HG03571 (cell line): Measurements from ENCODE around the gene IRAK2.

Source experiments
- ATAC-seq: cut with Tn5 transposase; IDR thresholded peaks from one replicate; pipeline ENCODE4 v1.9.1; 2021; ENCODE audit not compliant: unreplicated experiment

Gene IRAK2

DNA sequence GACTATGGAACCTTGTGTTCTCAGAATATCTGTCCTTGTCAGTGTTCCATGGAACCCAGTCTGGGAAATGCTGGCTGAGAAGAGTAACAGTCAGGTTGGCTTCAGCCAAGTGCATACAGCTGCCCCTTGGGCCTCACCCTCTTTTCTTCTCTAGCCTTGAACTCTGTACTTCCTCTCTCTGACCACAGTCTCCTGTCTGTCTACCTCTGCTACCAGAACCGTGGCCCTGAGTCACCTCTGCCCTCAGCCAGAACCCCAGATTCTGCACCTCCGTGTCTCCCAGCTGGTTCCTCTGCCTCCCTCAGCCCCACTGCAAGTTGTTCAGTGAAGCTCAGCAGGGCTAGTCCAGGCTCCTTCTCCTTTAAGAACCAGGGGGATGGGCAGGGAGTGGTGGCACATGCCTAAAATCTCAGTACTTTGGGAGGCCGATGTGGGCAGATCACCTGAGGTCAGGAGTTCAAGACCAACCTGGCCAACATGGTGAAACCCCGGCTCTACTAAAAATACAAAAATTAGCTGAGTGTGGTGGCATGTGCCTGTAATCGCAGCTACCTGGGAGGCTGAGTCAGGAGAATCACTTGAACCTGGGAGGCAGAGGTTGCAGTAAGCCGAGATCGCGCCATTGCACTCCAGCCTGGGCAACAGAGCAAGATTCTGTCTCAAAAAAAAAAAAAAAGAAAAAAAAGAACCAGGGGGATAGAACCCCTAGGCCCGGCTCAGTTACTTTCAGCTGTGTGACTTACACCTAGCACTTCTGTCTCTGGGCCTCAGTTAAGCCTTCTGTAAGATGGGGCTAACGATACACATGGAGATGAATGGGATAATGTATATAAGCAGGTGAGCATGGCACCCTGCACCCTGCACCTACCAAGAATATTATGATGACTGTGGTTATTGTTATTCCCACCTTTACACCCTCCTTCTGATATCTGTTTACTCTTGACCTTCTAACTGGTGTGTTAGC, 59.2 kb downstream of the IRAK2 start:
- peak; percentile 53 for ATAC-seq

DNA sequence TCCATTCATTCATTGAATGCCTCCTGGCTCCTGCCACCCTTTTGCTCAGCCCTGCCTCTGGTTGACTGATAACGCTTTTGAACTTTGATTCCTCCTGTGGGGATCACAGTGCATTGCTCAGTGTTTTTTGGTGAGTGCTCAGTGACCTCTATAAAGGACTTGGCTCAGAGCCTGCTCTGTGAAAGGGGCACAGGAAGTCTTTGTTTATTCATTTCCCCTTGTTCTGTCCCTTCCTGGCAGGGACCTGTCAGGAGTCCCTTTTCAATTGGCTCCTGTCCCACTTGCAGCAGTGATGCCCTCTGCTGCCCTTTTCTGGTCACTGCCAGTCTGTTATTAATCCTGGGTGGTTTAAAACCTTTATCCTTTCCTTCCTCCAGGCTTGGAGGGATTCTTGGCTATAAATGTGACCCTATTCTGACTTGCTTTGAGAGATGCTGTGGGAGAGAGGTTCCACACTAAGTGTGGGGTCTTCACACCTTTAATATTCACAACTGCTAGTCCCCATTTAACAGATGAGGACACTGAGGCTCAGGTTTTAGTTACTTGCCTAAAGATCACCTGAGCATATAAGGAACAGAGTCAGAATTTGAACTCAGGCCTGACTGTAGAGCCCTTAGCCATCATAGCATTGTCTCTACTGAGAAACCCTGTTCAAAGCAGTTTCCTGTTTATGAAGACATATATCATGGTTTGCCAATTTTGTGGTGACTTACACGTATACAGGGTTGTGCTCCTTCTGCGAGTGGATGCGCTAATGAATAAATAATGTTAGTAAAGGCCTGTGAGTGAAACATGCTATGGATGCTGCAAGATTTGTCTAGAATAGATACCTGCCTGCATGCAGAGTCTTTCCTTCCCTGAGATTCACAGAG, 60.3 kb downstream of the IRAK2 start:
- no peak for ATAC-seq

DNA sequence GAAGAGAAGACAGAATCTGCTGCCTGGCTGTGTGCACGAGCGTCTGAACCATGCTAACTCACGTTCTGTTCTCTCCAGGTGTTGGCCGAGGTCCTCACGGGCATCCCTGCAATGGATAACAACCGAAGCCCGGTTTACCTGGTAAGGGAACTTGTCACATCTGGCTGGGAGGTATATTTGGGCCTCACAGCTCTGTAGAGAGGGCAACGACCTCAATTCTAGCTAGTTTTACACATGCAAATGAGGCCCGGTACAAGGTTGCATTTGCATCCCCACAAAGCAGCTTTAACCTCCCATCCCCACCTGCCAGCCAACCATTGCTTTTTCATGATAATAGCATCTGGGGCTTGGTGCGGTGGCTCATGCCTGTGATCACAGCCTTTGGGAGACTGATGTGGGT, 61.6 kb downstream of the IRAK2 start:
- no peak for ATAC-seq

DNA sequence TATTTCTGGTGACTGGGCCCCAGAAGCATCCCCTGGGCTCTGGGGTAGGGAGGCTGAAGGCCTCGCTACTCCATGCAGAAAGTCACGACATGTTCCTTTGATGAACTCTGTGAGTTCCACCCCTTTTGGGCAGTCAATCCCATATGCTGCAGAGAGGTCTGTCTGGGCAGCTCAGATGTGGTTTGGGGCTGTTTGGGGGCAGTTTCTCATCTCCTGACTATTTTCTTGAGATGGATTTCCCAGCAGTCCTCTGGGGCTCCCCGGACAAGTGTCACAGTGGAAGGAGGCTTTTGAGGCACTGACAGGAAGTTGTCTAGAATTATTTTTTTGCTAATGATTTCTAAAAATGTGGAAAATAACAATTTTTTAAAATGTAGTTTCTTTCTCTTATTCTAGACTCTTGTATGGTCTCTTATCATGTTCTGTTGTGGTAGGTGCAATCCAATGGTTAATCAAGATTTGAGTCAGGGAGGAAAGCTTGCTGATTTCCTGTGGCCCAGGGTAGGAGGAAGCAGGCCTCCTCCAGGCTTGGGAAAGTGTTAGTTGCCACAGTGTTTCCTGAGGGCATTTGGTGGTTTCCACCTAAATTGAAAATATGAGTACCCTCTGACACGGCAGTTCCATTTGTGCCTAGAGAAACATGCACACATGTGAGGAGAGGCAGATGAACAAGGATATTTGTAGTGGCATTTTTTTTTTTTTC, 63.7 kb downstream of the IRAK2 start:
- no peak for ATAC-seq

DNA sequence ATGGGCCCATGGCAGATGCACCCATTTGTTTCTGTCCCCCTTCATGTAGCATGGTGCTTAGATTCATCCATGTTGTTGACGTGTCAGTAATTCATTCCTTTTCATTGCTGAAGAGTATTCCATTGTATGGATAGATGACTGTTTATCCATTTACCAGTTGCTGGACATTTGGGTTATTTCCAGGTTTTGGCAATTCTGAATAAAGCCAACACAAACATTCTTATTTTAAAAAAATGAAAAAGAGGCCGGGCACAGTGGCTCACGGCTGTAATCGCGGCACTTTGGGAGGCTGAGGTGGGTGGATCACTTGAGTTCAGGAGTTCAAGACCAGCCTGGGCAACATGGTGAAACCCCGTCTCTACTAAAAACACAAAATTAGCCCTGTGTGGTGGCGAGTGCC, 64.9 kb downstream of the IRAK2 start:
- no peak for ATAC-seq

DNA sequence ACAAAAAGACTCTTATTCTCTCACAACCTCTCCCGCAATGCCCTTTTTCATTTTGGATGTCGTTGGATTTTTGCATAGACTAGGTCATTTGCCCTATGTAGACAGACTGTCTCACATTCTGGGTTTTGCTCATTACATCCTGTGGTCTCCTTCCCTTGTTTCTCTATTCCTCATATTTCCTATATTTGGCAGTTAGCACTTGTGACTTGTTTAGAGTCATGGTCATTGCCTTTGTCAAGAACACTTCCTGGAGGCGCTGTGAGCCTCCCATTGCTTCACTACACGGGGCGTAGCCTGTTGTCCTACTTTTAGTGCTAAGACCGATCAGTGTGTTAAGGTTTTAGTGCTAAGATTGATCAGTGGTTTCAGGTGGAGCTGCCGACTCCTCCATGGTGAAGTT, 67.4 kb downstream of the IRAK2 start:
- ATAC-seq = no peak

DNA sequence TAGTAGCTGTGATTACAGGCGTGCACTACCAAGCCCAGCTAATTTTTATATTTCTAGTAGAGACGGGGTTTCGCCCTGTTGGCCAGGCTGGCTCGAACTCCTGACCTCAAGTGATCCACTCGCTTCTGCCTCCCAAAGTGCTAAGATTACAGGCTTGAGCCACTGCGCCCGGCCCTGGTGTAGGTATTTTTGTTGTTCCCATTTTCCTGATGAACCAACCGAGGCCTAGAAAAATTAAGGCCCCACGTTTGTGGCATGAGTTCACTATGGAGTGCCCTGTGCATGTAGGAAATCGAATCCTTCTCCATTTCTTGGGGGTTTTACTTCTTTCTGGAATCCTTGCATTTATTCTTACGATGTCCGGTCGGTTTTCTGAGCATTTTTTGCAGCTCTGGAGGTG, 69.3 kb downstream of the IRAK2 start:
- ATAC-seq = no peak

DNA sequence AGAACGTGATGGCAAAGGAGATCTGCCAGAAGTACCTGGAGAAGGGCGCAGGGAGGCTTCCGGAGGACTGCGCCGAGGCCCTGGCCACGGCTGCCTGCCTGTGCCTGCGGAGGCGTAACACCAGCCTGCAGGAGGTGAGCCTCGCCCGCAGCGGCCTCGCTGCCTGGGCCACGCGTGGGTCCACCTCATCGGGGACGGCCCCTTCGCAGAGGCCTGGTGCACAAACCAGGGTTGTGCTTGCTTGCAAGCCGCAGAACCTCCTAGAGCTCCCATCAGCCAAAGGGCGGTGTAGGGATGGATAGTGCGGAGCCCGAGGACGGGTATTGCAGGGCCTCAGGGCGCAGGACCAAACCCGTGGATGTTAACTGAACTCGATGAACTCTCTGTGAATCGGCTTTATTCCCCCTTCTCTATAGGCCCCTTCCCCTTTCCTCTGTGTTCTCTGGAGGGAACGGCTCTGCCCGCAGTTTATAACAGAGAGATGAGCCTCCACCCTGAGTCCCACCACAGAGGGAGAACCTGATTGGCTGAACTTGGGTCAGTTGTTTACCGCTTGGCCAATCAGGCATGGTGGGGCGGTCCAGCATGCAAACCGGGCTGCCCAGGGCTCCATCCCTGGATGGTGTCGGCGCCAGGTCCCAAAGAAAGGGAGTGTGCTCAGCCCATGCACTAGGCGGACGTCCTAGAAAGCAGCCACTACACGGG, 70.0 kb downstream of the IRAK2 start:
- ATAC-seq = no peak

DNA sequence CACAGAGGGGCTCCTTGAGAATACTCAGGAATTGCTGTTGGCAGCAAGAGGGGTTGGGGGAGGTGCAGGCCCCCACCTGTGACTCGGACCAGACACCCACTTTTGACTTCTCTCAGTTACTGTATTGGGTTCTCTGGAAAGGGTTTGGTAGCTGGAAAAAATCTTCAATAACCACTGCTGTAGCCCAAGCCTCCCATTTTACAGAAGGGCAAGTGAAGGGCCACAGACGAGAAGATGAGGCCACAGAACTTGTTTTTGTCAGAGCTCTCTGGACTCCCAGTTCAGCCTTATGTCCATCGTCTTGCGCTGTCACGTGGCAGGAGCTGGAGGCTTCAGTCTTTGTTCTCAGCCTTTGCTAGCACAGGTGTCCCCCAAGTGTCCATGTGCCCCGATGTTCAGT, 70.8 kb downstream of the IRAK2 start:
- no peak for ATAC-seq

DNA sequence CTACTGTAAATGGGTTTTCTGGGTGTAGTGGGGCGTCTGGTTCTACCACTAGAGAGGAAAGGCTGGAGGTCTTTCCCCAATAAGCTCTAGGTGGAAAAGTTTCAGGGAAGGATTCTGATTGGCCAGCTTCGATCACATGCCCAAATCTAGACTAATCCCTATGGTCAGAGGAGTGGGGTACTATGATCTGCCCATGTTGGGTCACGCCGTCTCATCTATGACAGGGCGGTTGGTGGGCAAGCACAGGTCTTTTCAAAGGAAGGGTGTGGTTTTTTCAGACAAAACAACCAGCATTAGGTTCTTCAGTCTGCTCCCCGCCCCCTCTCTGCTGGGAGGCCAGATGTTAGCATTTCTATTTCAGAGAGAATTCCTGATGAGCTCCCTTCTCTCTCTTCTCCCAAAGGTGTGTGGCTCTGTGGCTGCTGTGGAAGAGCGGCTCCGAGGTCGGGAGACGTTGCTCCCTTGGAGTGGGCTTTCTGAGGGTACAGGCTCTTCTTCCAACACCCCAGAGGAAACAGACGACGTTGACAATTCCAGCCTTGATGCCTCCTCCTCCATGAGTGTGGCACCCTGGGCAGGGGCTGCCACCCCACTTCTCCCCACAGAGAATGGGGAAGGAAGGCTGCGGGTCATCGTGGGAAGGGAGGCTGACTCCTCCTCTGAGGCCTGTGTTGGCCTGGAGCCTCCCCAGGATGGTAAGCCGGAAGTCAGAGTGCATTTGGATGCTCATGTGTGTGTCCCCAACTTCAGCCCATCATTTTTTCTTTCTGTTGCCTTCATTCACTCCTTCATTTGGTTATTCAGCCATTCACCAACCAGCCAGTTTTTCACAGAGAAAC, 73.8 kb downstream of the IRAK2 start:
- ATAC-seq = no peak

DNA sequence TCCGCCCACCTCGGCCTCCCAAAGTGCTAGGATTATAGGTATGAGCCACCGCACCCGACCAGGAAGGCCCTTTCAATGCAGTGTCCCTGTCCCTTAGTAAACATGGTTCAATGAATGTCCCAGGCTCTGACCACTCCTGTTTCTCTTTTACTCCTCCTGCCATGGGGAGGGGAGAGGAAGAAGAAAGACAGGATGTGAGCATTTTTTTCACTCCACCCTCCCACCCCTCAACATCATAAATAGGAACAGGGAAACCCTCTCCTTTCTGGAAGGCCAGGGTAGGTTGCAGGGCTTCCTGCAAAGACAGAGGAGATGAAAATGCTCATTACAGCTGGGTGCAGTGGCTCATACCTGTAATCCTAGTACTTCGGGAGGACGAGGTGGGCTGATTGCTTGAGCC, 76.1 kb downstream of the IRAK2 start:
- ATAC-seq = no peak

DNA sequence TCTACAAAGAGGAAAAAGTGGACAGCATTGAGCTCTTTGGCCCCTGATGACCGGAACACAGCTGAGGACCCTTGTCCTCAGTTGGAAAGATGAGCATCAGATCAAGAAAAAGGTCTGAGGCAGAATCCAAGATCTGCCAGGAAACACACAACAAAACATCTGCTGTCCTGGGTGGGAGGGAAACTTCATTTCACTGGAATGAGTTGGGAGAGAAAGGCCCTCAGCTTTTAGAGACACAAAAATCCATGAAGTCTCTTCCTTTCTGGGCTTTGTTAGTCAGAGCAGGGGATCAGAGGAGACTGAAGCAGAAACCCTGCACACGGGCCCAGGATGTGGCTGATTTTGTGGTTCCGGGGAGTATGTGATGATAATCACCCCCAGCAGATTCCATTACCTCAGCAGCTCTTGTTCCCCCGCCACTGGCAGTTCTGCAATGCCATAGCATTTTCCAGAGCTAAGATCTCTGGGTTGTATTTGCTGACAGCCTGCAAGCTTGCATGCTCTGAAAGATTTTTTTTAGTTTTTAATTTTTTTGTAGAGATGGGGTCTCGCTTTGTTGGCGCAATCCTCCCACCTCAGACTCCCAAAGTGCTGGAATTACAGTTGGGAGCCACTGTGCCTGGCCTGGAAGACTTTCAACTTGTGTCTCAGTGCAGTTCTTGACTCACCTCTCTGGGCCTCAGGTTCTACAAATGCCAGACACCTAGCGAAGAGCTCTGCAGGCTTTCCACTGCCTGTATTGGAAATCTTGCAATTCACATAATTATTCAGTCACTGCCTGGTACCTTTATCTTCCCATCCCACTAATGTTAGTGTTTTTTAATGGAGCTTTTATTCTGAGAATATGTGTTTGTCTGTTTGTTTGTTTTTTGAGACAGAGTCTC, 77.7 kb downstream of the IRAK2 start:
- ATAC-seq = no peak

DNA sequence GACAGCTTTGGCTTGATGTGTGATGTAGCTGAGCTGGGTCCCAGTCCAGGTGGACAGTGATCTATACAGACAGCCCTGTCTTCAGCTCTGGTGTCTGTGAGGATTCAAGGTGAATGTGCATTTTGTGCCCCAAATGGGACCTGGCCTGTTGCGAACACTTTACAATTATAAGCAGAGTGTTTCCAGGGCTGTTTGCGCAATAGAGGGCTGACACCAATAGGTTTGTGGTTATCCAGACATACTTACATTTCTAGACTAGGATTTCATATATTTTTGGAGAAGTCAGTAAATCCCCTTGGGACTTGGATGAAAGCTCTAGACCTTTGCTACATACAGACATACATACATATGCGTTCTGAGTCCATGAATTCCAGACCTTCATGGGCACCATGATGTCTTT, 79.3 kb downstream of the IRAK2 start:
- no peak for ATAC-seq

DNA sequence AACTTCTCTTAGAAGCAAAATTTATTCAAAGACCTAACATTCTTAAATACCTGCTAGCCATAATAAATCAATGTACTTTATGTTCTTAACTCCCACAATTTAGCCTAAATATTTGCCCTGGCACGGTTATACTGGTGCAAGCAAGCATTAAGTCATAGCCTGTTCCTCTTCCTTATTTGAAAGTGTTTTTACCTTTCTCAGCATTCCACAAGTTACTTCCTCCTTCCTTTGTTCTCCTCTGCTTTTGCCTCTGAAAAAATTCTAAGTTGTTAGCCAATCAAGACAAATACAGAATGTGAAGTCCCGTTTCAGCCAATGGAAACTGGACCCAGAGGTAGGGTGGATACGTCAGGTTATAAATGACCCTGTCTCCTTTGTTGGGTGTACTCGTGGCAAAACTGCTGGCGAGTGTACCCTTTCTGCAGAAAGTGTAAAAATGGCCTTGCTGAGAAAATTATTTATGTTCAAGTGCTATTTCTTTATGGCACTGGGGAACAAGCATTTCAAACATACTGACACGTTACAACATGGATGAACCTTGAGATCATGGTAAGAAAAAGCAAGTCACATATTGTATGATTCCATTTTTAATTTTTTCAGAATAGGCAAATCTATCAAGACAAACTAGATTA, 80.5 kb downstream of the IRAK2 start:
- no peak for ATAC-seq

DNA sequence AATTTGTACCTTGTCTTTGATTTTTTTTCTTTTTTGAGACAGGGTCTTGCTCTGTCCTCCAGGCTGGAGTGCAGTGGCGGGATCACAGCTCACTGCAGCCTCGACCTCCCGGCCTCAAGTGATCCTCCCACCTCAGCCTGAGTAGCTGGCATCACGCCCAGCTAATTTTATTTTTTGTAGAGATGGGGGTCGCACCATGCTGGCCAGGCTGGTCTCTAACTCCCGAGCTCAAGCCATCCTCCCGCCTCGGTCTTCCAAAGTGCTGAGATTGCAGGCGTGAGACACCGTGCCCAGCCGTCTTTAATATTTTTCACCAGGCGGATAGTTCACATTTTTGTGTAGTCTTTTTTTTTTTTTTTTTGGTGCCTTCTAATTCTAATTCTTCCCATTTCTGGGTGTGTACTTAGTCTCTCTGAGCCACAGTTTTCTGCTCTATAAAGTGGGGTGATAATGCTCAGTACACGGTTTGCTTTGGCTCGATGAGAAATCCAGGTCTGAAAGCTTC, 83.0 kb downstream of the IRAK2 start:
- no peak for ATAC-seq

DNA sequence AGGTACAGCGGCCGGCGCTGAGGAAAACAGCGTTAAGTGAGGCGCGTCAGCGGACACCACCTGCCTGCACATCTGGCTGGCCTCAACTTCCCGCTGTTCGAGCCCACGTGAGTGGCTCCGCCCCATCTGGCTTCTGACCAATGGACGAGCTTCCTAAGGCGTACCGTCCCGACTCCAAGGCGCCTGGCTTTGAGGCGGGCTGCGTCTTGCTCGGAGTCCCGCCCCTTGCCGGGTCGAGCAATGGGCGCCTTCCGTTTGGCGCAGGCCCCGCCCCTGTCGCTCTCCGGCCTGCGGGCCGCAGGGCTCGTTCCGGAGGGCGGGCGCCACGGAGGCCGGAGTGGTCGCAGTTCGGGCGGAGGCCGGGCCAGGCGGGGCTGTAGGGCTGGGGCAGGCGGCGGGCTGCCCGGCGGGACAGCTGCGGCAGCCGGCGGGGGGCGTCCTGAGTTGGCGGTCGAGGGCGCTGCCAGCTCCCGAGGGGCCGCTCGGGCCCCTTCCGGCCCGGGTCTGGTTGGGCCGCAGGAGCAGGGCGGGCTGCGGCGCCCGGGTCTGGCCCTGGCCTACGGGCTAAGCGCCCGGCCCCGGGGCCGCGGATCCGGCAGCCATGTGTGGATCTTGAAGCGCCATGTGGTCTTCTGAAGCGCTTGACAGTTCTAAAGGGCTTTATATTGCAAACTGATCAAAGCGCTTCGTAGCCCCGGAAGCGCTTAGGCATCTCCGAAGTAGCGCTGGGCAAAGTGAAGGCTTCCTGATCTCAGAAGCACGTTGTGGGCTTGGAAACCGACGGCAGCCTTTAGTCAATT, 83.7 kb downstream of the IRAK2 start, which contains the start of gene TATDN2:
TSS of gene TATDN2 (plus strand) at position 276 of the 800 bp plus-strand sequence. CDS start 742 bp downstream, outside the sequence.
- peak; percentile 94 for ATAC-seq
